GM13977 (cell line): ENCODE data around the gene CASP9.
"Not testable (repeated sequence)": the region's sequence is repeated elsewhere in the genome, so short reads cannot be mapped to it uniquely, and the experiment has no call there.

Source experiments
- DNase-seq: peaks from one replicate; pipeline ENCODE4 v3.0.0; 2012; ENCODE audit warnings: low spot score
- in situ Hi-C: fragments of 300-500 bp; cut with MboI; formaldehyde crosslinking; loops from one replicate; pipeline ENCODE4 v1.12.0; 2022; ENCODE audit warnings: low sequenced_read_pairs, low pct_unique_long_range_greater_than_20kb, mixed read lengths, inconsistent platforms; ENCODE audit not compliant: unreplicated experiment
- TF ChIP-seq, protein P1 (sequence below): IDR thresholded peaks from 2 replicates; pipeline ENCODE4 v1.5.1; 2012; ENCODE audit warnings: mild to moderate bottlenecking, control low read depth; ENCODE audit not compliant: insufficient read depth; ENCODE audit errors: extremely low read depth, missing control alignments

Gene CASP9

GRCh38 chr1:15523104-15524020 is 653 bp downstream of the CASP9 start:
- in situ Hi-C loops = no loop called here
- TF ChIP-seq, protein P1, sequence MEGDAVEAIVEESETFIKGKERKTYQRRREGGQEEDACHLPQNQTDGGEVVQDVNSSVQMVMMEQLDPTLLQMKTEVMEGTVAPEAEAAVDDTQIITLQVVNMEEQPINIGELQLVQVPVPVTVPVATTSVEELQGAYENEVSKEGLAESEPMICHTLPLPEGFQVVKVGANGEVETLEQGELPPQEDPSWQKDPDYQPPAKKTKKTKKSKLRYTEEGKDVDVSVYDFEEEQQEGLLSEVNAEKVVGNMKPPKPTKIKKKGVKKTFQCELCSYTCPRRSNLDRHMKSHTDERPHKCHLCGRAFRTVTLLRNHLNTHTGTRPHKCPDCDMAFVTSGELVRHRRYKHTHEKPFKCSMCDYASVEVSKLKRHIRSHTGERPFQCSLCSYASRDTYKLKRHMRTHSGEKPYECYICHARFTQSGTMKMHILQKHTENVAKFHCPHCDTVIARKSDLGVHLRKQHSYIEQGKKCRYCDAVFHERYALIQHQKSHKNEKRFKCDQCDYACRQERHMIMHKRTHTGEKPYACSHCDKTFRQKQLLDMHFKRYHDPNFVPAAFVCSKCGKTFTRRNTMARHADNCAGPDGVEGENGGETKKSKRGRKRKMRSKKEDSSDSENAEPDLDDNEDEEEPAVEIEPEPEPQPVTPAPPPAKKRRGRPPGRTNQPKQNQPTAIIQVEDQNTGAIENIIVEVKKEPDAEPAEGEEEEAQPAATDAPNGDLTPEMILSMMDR = no peak
- no peak for DNase-seq

GRCh38 chr1:15522551-15522950 is 1.5 kb downstream of the CASP9 start:
- TF ChIP-seq, protein P1 = no peak
- in situ Hi-C loops = no loop called here
- no peak for DNase-seq

GRCh38 chr1:15521206-15521906 is 2.7 kb downstream of the CASP9 start:
- in situ Hi-C loops = not testable (repeated sequence)

GRCh38 chr1:15519625-15520024 is 4.4 kb downstream of the CASP9 start:
- in situ Hi-C loops = no loop called here
- DNase-seq = no peak
- TF ChIP-seq, protein P1 = no peak

More at GRCh38 chr1:15521206-15521906, 2.7 kb downstream of the CASP9 start:
- not testable (repeated sequence) for DNase-seq

GRCh38 chr1:15515022-15515663 is 8.9 kb downstream of the CASP9 start:
- in situ Hi-C loops = no loop called here
- TF ChIP-seq, protein P1 = no peak
- no peak for DNase-seq

DNA sequence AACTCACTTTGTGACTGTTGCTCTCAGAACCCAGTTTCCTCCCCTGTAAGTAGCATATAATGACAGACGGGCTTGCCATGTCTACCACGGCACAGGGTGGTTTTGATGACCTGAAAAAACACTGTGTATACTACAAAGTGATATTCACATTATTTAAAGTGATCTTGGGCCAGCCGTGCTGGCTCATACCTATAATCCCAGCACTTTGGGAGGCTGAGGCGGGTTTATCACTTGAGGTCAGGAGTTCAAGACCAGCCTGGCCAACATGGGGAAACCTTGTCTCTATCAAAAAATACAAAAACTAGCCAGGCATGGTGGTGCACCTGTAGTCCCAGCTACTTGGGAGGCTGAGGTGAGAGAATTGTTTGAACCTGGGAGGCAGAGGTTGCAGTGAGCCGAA is 9.5 kb downstream of the CASP9 start:
- DNase-seq, in situ Hi-C loops: not testable (repeated sequence)

DNA sequence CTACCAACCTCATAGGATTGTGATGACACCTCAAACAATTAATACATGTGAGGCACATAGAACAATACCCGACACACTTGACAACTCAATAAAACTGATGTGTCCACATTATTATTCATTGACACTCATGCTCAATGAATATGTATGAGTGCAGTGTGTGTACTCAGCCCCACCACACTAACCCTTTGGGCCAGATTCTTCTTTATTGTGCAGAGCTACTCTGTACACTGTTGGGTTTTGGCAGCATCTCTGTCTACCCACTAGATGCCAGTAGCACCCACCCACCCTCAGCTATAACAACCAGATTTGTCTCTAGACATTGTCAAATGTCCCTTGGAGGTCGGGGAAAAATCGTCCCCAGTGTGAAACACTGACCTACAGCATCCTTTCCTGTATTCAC is 10.1 kb downstream of the CASP9 start:
- no peak for DNase-seq
- TF ChIP-seq, protein P1 = no peak
- in situ Hi-C loops = no loop called here
